Tibial artery (tissue), 4 donors: ENCODE data around the gene COPZ2.
"Not testable (repeated sequence)": the region's sequence is repeated elsewhere in the genome, so short reads cannot be mapped to it uniquely, and the experiment has no call there.

Experiments used
- DNase-seq, 2 donors: peaks; one replicate each; pipeline ENCODE4 v3.0.0-alpha.2; 2019
- H3K27ac ChIP-seq, 2 donors: fragments of 200-600 bp; sonication (generic) in 1 of 2; 1 replicate in 1 of 2; 2 replicates in 1 of 2; pipeline ENCODE4 v1.5.1; 2018 to 2019; ENCODE audit warnings: mild to moderate bottlenecking in 1 of 2
- H3K27me3 ChIP-seq, 2 donors: fragments of 200-600 bp; sonication (generic) in 1 of 2; one replicate each; pipeline versions ENCODE4 v1.5.1 to v1.6.0; 2016 to 2019
- H3K36me3 ChIP-seq, 3 donors: fragments of 200-600 bp; sonication (generic) in 2 of 3; one replicate each; pipeline ENCODE4 v1.5.1; 2016 to 2019; ENCODE audit warnings: mild to moderate bottlenecking in 2 of 3
- H3K4me1 ChIP-seq, 4 donors: fragments of 200-600 bp; sonication (generic) in 2 of 4; 1 replicate in 3 of 4; 2 replicates in 1 of 4; pipeline ENCODE4 v1.5.1; 2016 to 2019
- H3K4me3 ChIP-seq, 2 donors: fragments of 200-600 bp; sonication (generic) in 1 of 2; 1 replicate in 1 of 2; 2 replicates in 1 of 2; pipeline ENCODE4 v1.5.1; 2018 to 2019; ENCODE audit warnings: mild to moderate bottlenecking in 2 of 2
- H3K9me3 ChIP-seq, 3 donors: fragments of 200-600 bp; sonication (generic) in 1 of 3; one replicate each; pipeline ENCODE4 v1.5.1; 2016 to 2019
- CTCF ChIP-seq, 2 experiments: fragments of 200-600 bp in 1 of 2; fragments of 450-650 bp in 1 of 2; IDR thresholded peaks; one replicate each; pipeline ENCODE4 v1.5.1; 2017 to 2019; ENCODE audit warnings: antibody characterized with exemption in 2 of 2, mild to moderate bottlenecking in 1 of 2, moderate library complexity in 1 of 2
- intact Hi-C: fragments of 100-400 bp; cut with DNase I; formaldehyde crosslinking; loops from one replicate; pipeline ENCODE4 v1.15.0; 2023; ENCODE audit warnings: low total_unique reads

Gene COPZ2

GRCh38 chr17:48022901-48023300 is 14.7 kb downstream of the COPZ2 start:
- no peak for TF ChIP-seq CTCF (IDR thresholded peaks at IDR 0.05)
- Histone ChIP-seq H3K4me3 (peak overlapping the region in 1 of 2 donors; percentile 57), H3K9me3 (no peaks in the 10 kb centered on the region), H3K36me3 (no peaks in the 10 kb centered on the region), H3K27ac (no peak overlapping the region), H3K4me1 (peaks cover 0 to 42% (median 36%) of the 10 kb centered on the region in 4 donors), H3K27me3 (peaks cover 0 to 11% of the 10 kb centered on the region in 2 donors)
- DNase-seq, result no peak
- intact Hi-C loops, result no loop called here

- no peak overlapping the region for H3K4me3 ChIP-seq
- H3K9me3 ChIP-seq, result no peaks in the 10 kb centered on the region
- H3K27ac ChIP-seq, result no peak overlapping the region
- H3K27me3 ChIP-seq, result peaks cover 0 to 11% of the 10 kb centered on the region in 2 donors
- H3K4me1 ChIP-seq, result peaks cover 0 to 38% (median 35%) of the 10 kb centered on the region in 4 donors
- H3K36me3 ChIP-seq, result no peaks in the 10 kb centered on the region
- TF ChIP-seq CTCF (IDR thresholded peaks at IDR 0.05), result no peak
- DNase-seq, result no peak
- intact Hi-C loops, result no loop called here
Observed at GRCh38 chr17:48021934-48022333, 15.7 kb downstream of the COPZ2 start.

GRCh38 chr17:48017817-48018158 is 19.8 kb downstream of the COPZ2 start:
- H3K4me3 ChIP-seq, H3K9me3 ChIP-seq, DNase-seq, H3K36me3 ChIP-seq, H3K4me1 ChIP-seq, H3K27ac ChIP-seq: not testable (repeated sequence)
- intact Hi-C loops, result loop anchor here (5.0 kb wide), 1 partner anchor 40 kb away; no protein-coding TSS in a partner anchor
- H3K27me3 ChIP-seq, result peaks cover 0 to 39% of the 10 kb centered on the region in 2 donors

- Histone ChIP-seq H3K36me3 (no peaks in the 10 kb centered on the region), H3K27me3 (peaks cover 0 to 53% of the 10 kb centered on the region in 2 donors), H3K9me3 (no peaks in the 10 kb centered on the region), H3K4me1 (peaks cover 0 to 15% (median 11%) of the 10 kb centered on the region in 4 donors), H3K4me3 (no peak overlapping the region), H3K27ac (no peak overlapping the region)
- no peak for TF ChIP-seq CTCF (IDR thresholded peaks at IDR 0.05)
- DNase-seq, result no peak
- intact Hi-C loops, result loop anchor here (5.0 kb wide), 1 partner anchor 39 kb away; no protein-coding TSS in a partner anchor
Observed at GRCh38 chr17:48016112-48016511, 21.5 kb downstream of the COPZ2 start.

GRCh38 chr17:48014595-48015111 is 22.9 kb downstream of the COPZ2 start:
- H3K27me3 ChIP-seq, result peaks cover 0 to 59% of the 10 kb centered on the region in 2 donors
- no peaks in the 10 kb centered on the region for H3K36me3 ChIP-seq
- H3K4me3 ChIP-seq, result no peak overlapping the region
- no peak for DNase-seq
- intact Hi-C loops, result loop anchor here (5.0 kb wide), 1 partner anchor 37 kb away; no protein-coding TSS in a partner anchor
- TF ChIP-seq CTCF (IDR thresholded peaks at IDR 0.05), result no peak
- no peak overlapping the region for H3K27ac ChIP-seq
- H3K9me3 ChIP-seq, result no peaks in the 10 kb centered on the region
- peaks cover 0 to 15% (median 11%) of the 10 kb centered on the region in 4 donors for H3K4me1 ChIP-seq

GRCh38 chr17:48013876-48014594 is 23.6 kb downstream of the COPZ2 start:
- H3K4me1 ChIP-seq, result peaks cover 0 to 15% (median 11%) of the 10 kb centered on the region in 4 donors

More at GRCh38 chr17:48013876-48014594, 23.6 kb downstream of the COPZ2 start:
- H3K9me3 ChIP-seq, result no peaks in the 10 kb centered on the region
- no peak for DNase-seq
- intact Hi-C loops, result no loop called here
- H3K4me3 ChIP-seq, result no peak overlapping the region
- H3K27ac ChIP-seq, result no peak overlapping the region
- peaks cover 0 to 64% of the 10 kb centered on the region in 2 donors for H3K27me3 ChIP-seq
- H3K36me3 ChIP-seq, result no peaks in the 10 kb centered on the region
- TF ChIP-seq CTCF (IDR thresholded peaks at IDR 0.05), result no peak
